ENCODE data around the gene PPP1R3G. TPM values are rescaled to one million over a fixed set of nuclear protein-coding genes. Genes with fewer than 3 reads are reported as not detected.

Gene PPP1R3G
- total and polyA plus RNA-seq, 2 donors (not counting 1 experiment from before 2014, with no cell fraction given): 0.09 to 0.25 TPM

DNA sequence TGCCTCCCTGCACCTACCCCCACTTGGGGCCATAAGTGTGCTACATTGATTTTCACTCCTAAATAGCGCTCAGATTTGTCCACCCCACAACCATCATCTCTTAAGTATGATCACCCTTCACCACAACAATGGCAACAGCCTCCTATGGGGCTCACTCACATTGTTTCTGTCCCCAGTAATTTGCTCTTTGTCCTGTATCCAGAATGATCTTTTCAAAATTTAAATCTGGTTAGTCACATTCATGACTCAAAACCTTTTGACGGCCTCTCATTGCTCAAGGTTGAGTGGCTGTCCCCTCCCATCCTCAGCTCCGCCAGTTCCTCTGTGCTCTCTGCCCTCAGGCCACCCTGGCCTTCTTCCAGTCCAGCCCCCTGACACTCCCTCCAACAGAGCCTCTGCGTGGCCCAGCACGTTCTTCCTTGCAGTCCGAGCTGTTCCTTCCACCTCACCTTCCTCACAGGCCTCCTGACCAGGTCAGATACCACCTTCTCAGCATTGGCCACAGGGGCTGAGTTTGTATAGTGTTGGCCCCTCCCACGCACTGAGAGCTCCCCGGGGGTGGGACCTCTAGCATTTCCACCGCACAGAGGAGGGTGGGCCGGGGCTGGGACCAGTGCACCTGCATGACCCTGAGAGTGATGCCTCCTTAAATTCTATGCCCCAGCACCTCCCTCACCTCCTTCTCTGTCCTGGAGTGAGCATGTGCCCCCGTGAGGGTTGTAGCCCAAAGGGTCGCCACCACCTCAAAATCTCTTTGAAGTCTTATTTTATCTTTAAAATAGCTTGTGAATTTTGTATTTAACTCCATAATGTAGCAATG lies 2.4 kb upstream of the PPP1R3G start:
- H3K27me3 Mint-ChIP-seq: peaks cover 20% of the 10 kb centered on the region
- Histone ChIP-seq H2AFZ (ENCODE audit: insufficient read depth, low read depth, low read length, poor library complexity, severe bottlenecking) (no peak overlapping the region), H3K27me3 (replicated peaks in 1 of 4; ENCODE audit: control extremely low read depth in 1 of 4, control insufficient read depth in 3 of 4, insufficient read depth in 4 of 4, low read length in 3 of 4) (peaks cover 0 to 39% (median 10%) of the 10 kb centered on the region in 4 experiments), H3K9ac (ENCODE audit: low read length) (no peak overlapping the region), H3K9me3 (ENCODE audit: control extremely low read depth in 1 of 3, control insufficient read depth in 2 of 3, insufficient read depth in 1 of 3, low read length in 2 of 3) (peaks cover 0 to 9% (median 0%) of the 10 kb centered on the region in 3 donors), H3K79me2 (ENCODE audit: control insufficient read depth, insufficient read depth, low read length) (no peaks in the 10 kb centered on the region), H3K36me3 (replicated peaks in 1 of 2; ENCODE audit: control extremely low read depth in 1 of 2, control insufficient read depth in 1 of 2, extremely low read depth in 1 of 2, insufficient read depth in 2 of 2, low read length in 1 of 2) (no peaks in the 10 kb centered on the region), H3K4me3 (ENCODE audit: control extremely low read depth in 1 of 5, extremely low read depth in 1 of 5, insufficient read depth in 1 of 5, low read depth in 2 of 5, low read length in 4 of 5) (no peak overlapping the region), H3K4me2 (replicated peaks; ENCODE audit: low read depth, low read length, poor library complexity, severe bottlenecking) (no peak overlapping the region), H4K20me1 (ENCODE audit: control insufficient read depth, insufficient read depth, low read length, poor library complexity, severe bottlenecking) (no peaks in the 10 kb centered on the region), H3K4me1 (ENCODE audit: control insufficient read depth in 2 of 2, insufficient read depth in 2 of 2, low read length in 2 of 2) (peaks cover 15 to 25% of the 10 kb centered on the region in 2 donors), H3K27ac (ENCODE audit: low read length in 2 of 2) (no peak overlapping the region)
- POLR2A ChIA-PET: interaction anchor here (0.7 kb wide), 1 partner anchor 91 kb away, joined by 7 read pairs; no protein-coding TSS in a partner anchor
- CTCF ChIA-PET: no interaction called here
- TF ChIP-seq EZH2 (IDR thresholded peaks at IDR 0.05; ENCODE audit: borderline replicate concordance, insufficient read depth, low read depth, low read length, poor library complexity, severe bottlenecking): no peak
- TF ChIP-seq, protein P1, sequence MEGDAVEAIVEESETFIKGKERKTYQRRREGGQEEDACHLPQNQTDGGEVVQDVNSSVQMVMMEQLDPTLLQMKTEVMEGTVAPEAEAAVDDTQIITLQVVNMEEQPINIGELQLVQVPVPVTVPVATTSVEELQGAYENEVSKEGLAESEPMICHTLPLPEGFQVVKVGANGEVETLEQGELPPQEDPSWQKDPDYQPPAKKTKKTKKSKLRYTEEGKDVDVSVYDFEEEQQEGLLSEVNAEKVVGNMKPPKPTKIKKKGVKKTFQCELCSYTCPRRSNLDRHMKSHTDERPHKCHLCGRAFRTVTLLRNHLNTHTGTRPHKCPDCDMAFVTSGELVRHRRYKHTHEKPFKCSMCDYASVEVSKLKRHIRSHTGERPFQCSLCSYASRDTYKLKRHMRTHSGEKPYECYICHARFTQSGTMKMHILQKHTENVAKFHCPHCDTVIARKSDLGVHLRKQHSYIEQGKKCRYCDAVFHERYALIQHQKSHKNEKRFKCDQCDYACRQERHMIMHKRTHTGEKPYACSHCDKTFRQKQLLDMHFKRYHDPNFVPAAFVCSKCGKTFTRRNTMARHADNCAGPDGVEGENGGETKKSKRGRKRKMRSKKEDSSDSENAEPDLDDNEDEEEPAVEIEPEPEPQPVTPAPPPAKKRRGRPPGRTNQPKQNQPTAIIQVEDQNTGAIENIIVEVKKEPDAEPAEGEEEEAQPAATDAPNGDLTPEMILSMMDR (IDR thresholded peaks at IDR 0.05): no peak
- intact Hi-C loops (cut with micrococcal nuclease): loop anchor here (10.0 kb wide), 1 partner anchor 52 kb away; no protein-coding TSS in a partner anchor
- ATAC-seq (ENCODE audit: low read depth): no peak
- H3K4me3 Mint-ChIP-seq: no peak overlapping the region
- 82% methylated on average over 8 of the region's 12 CpGs for WGBS (ENCODE audit: insufficient coverage)
- H3K9me3 Mint-ChIP-seq (ENCODE audit: insufficient read depth): no peaks in the 10 kb centered on the region
- H3K27ac Mint-ChIP-seq: no peak overlapping the region
- peaks cover 15% of the 10 kb centered on the region for H3K4me1 Mint-ChIP-seq
- DNase-seq: no peak

DNA sequence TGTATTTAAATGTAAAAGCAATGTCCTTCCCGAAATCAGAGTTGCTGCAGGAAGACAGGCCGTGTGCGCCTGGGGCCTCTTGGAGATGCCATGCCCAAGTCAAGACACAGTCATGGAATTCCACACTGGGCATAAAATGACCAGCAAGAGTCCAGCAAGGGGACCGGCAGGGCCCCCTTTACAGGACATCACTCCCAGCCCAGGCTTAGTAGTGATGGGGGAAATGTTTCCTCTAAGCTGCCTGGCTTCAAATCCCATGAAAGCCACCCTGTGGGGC lies 1.9 kb upstream of the PPP1R3G start:
- DNase-seq: no peak
- intact Hi-C loops (cut with micrococcal nuclease): loop anchor here (10.0 kb wide), 1 partner anchor 52 kb away; no protein-coding TSS in a partner anchor
- H3K4me3 ChIP-seq (ENCODE audit: control extremely low read depth in 1 of 5, extremely low read depth in 1 of 5, insufficient read depth in 1 of 5, low read depth in 2 of 5, low read length in 4 of 5): no peak overlapping the region
- peaks cover 0 to 9% (median 0%) of the 10 kb centered on the region in 3 donors for H3K9me3 ChIP-seq (ENCODE audit: control extremely low read depth in 1 of 3, control insufficient read depth in 2 of 3, insufficient read depth in 1 of 3, low read length in 2 of 3)
- H3K4me1 ChIP-seq (ENCODE audit: control insufficient read depth in 2 of 2, insufficient read depth in 2 of 2, low read length in 2 of 2): peaks cover 15 to 27% of the 10 kb centered on the region in 2 donors
- H3K27me3 Mint-ChIP-seq: peaks cover 20% of the 10 kb centered on the region
- POLR2A ChIA-PET: no interaction called here
- H2AFZ ChIP-seq (ENCODE audit: insufficient read depth, low read depth, low read length, poor library complexity, severe bottlenecking): no peak overlapping the region
- no peaks in the 10 kb centered on the region for H3K36me3 ChIP-seq (replicated peaks in 1 of 2; ENCODE audit: control extremely low read depth in 1 of 2, control insufficient read depth in 1 of 2, extremely low read depth in 1 of 2, insufficient read depth in 2 of 2, low read length in 1 of 2)
- H3K27ac ChIP-seq (ENCODE audit: low read length in 2 of 2): no peak overlapping the region
- no peak overlapping the region for H3K4me2 ChIP-seq (replicated peaks; ENCODE audit: low read depth, low read length, poor library complexity, severe bottlenecking)
- TF ChIP-seq, protein P1 (IDR thresholded peaks at IDR 0.05): no peak
- TF ChIP-seq EZH2 (IDR thresholded peaks at IDR 0.05; ENCODE audit: borderline replicate concordance, insufficient read depth, low read depth, low read length, poor library complexity, severe bottlenecking): no peak
- H3K27me3 ChIP-seq (replicated peaks in 1 of 4; ENCODE audit: control extremely low read depth in 1 of 4, control insufficient read depth in 3 of 4, insufficient read depth in 4 of 4, low read length in 3 of 4): peaks cover 0 to 39% (median 10%) of the 10 kb centered on the region in 4 experiments
- H3K27ac Mint-ChIP-seq: no peak overlapping the region
- H3K4me1 Mint-ChIP-seq: peaks cover 15% of the 10 kb centered on the region
- no peaks in the 10 kb centered on the region for H3K9me3 Mint-ChIP-seq (ENCODE audit: insufficient read depth)
- no peaks in the 10 kb centered on the region for H4K20me1 ChIP-seq (ENCODE audit: control insufficient read depth, insufficient read depth, low read length, poor library complexity, severe bottlenecking)
- H3K4me3 Mint-ChIP-seq: peak overlapping the region; percentile 84
- no peak overlapping the region for H3K9ac ChIP-seq (ENCODE audit: low read length)
- no peaks in the 10 kb centered on the region for H3K79me2 ChIP-seq (ENCODE audit: control insufficient read depth, insufficient read depth, low read length)
- CTCF ChIA-PET: no interaction called here
- WGBS (ENCODE audit: insufficient coverage): 33% methylated on average over 3 of the region's 4 CpGs
- no peak for ATAC-seq (ENCODE audit: low read depth)
